Transverse colon (tissue), 4 donors: ENCODE data around the gene OR9A4. TPM values are rescaled to one million over a fixed set of nuclear protein-coding genes. Genes with fewer than 3 reads are reported as not detected.

Experiments
- DNase-seq: peaks from one replicate; pipeline ENCODE4 v3.0.0-alpha.2; 2019
- H3K27ac ChIP-seq, 4 donors: fragments of 200-600 bp; sonication (generic); 2 replicates each; pipeline ENCODE4 v1.5.1; 2016 to 2018; ENCODE audit warnings: inconsistent platforms in 4 of 4
- H3K27me3 ChIP-seq: fragments of 200-600 bp; sonication (generic); 2 replicates; pipeline ENCODE4 v1.5.1; 2017; ENCODE audit warnings: inconsistent platforms
- H3K36me3 ChIP-seq, 4 donors: fragments of 200-600 bp; sonication (generic); 2 replicates each; pipeline ENCODE4 v1.5.1; 2017 to 2019; ENCODE audit warnings: inconsistent platforms in 4 of 4
- H3K4me1 ChIP-seq, 4 donors: fragments of 200-600 bp; sonication (generic); 2 replicates each; pipeline ENCODE4 v1.5.1; 2017 to 2020; ENCODE audit warnings: inconsistent platforms in 4 of 4
- H3K4me3 ChIP-seq, 4 donors: fragments of 200-600 bp; sonication (generic); 1 replicate in 1 of 4; 2 replicates in 3 of 4; pipeline versions ENCODE4 v1.5.1 to v1.6.1; 2017 to 2019; ENCODE audit warnings: inconsistent platforms in 4 of 4
- H3K9me3 ChIP-seq, 2 donors: fragments of 200-600 bp; sonication (generic); 2 replicates each; pipeline ENCODE4 v1.5.1; 2017 to 2019; ENCODE audit warnings: inconsistent platforms in 2 of 2
- EP300 ChIP-seq: sonication (generic); formaldehyde crosslinking; IDR thresholded peaks from one replicate; pipeline ENCODE4 v1.6.1; 2017; ENCODE audit warnings: antibody characterized with exemption, low read depth
- POLR2A ChIP-seq: fragments of 450-650 bp; IDR thresholded peaks from one replicate; pipeline ENCODE4 v1.6.1; 2016; ENCODE audit warnings: antibody characterized with exemption, mild to moderate bottlenecking, moderate library complexity
- POLR2AphosphoS5 ChIP-seq, 3 donors: sonication (generic); formaldehyde crosslinking; IDR thresholded peaks; one replicate each; pipeline ENCODE4 v1.6.1; 2016; ENCODE audit warnings: antibody characterized with exemption in 3 of 3
- WGBS, 2 donors: methylation state at CpG; one replicate each; pipeline ENCODE4 v1.1.5; 2018; ENCODE audit warnings: low coverage in 1 of 2; 5-methylcytosine and 5-hydroxymethylcytosine counted together
- in situ Hi-C, 4 donors: fragments of 200-750 bp; cut with MboI; loops; one replicate each; pipeline versions ENCODE4 v1.15.0 to v1.15.1; 2017; ENCODE audit warnings: low sequenced_read_pairs in 3 of 4, low pct_ligation_motif_present in 1 of 4, low pct_unique_long_range_greater_than_20kb in 1 of 4
- intact Hi-C: fragments of 100-400 bp; cut with DNase I; formaldehyde crosslinking; loops from one replicate; pipeline ENCODE4 v1.15.1; 2023; ENCODE audit warnings: low total_unique reads
- total RNA-seq, 4 donors: library from RNA; depleted of rRNA; stranded (reverse); fragments of >200 nt; gene quantifications; one replicate each; pipeline ENCODE4 v1.1.0, GENCODE V29; 2016
- TF ChIP-seq, protein P1 (sequence below), 5 experiments: fragments of 200-600 bp in 3 of 5; fragments of 450-650 bp in 2 of 5; sonication (generic) in 3 of 5; IDR thresholded peaks; 1 replicate in 2 of 5; 2 replicates in 3 of 5; pipeline ENCODE4 v1.5.1; 2016 to 2017; ENCODE audit warnings: antibody characterized with exemption in 5 of 5, inconsistent platforms in 3 of 5, mild to moderate bottlenecking in 2 of 5, moderate library complexity in 1 of 5

OR9A4 gene
- total RNA-seq, 4 donors from 2014 or later = not detected

DNA sequence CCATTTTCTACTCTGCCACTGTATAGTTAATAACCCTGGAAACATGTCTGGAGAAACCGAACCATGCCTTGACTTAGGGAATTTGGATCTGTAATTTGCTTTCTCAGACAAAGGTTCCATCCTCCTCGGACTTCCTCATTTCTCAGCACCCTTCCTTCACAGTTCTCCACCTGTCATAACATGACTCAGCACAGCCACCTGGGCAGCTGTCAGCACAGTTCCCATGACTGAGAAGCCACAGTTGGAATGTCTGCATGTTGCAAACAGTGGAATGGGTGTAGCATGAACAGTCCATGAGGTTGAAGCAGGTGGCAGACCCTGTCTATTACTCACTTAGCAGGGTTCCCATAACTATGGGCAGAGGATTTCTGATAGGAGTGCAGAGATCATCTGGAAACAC lies 634 bp upstream of the OR9A4 start:
- in situ Hi-C loops (no loop called here), intact Hi-C loops (no loop called here)
- TF ChIP-seq, protein P1, sequence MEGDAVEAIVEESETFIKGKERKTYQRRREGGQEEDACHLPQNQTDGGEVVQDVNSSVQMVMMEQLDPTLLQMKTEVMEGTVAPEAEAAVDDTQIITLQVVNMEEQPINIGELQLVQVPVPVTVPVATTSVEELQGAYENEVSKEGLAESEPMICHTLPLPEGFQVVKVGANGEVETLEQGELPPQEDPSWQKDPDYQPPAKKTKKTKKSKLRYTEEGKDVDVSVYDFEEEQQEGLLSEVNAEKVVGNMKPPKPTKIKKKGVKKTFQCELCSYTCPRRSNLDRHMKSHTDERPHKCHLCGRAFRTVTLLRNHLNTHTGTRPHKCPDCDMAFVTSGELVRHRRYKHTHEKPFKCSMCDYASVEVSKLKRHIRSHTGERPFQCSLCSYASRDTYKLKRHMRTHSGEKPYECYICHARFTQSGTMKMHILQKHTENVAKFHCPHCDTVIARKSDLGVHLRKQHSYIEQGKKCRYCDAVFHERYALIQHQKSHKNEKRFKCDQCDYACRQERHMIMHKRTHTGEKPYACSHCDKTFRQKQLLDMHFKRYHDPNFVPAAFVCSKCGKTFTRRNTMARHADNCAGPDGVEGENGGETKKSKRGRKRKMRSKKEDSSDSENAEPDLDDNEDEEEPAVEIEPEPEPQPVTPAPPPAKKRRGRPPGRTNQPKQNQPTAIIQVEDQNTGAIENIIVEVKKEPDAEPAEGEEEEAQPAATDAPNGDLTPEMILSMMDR (IDR thresholded peaks at IDR 0.05) = no peak
- Histone ChIP-seq H3K4me1 (no peaks in the 10 kb centered on the region), H3K4me3 (no peak overlapping the region), H3K27ac (no peak overlapping the region), H3K27me3 (no peaks in the 10 kb centered on the region), H3K36me3 (no peaks in the 10 kb centered on the region), H3K9me3 (no peaks in the 10 kb centered on the region)
- peak; percentile 54 for DNase-seq
- 53 to 80% methylated on average over 1 to 2 of the region's 2 CpGs for WGBS, 2 donors

DNA sequence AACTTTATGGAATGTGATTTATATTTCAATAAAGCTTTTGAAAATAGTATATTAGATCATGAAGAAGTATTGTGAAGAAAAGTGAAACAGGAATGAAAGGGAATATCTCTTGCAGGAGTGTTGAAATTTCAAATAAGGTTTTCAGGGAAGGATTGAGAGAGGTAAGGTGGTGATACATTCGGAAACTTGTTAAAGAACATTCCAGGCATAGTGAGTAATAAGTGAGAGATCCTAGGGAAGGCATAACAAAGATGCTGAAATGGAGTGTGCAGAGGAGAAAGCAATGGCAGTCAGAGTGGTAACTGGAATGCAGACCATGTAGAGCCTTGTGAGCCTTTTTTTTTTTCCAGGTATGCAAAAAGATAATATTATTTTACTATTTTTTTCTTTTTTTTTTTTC lies 4.1 kb downstream of the OR9A4 start:
- Histone ChIP-seq H3K9me3 (no peaks in the 10 kb centered on the region), H3K27ac (no peak overlapping the region), H3K4me1 (no peaks in the 10 kb centered on the region), H3K4me3 (no peak overlapping the region), H3K36me3 (no peaks in the 10 kb centered on the region), H3K27me3 (no peaks in the 10 kb centered on the region)
- no peak for DNase-seq
- intact Hi-C loops = no loop called here
- WGBS, 2 donors = 85 to 100% methylated on average over 1 of the region's 1 CpG
- TF ChIP-seq POLR2A (no peak), POLR2AphosphoS5 (IDR thresholded peaks at IDR 0.05) (no peak), EP300 (no peak)
- TF ChIP-seq, protein P1 (IDR thresholded peaks at IDR 0.05) = no peak
- in situ Hi-C loops = no loop called here

DNA sequence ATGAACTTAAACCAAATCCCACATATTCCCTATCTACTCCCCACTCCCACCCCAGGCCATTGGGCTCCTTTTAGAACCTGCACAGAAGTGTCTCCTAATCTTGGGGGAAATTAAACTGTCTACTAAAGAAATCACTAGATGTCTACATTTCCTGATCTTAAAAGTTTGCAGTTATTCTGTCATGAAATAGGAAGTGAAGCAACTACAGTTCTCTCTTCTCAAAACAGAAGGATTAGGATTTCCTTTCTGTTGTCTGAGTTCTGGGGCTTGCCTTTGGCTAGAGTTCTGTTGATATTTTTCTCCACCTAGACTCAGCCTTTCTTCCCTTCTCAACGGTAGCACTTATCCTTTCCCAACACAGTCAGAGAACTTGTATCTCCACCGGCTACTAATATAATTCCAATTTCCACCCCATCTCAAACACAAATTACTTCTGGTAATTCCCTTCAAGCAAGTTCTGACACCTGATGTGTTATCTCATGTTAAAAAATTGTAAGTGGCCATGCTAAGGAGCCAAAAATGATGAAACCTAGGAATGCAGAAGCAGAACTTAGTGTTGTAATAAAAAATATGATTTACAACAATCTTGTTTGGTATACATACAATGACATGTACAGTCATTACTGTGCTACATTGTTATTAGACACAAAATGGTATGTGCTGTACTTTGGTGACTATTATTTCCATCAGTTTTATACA lies 12.1 kb downstream of the OR9A4 start:
- no peak for DNase-seq
- H3K36me3 ChIP-seq = no peaks in the 10 kb centered on the region
- TF ChIP-seq, protein P1 (IDR thresholded peaks at IDR 0.05) = no peak
- TF ChIP-seq EP300 = no peak
- TF ChIP-seq POLR2AphosphoS5 (IDR thresholded peaks at IDR 0.05) = no peak
- TF ChIP-seq POLR2A = no peak
- no peak overlapping the region for H3K4me3 ChIP-seq
- WGBS, 2 donors = 70 to 82% methylated on average over 2 of the region's 2 CpGs
- no peaks in the 10 kb centered on the region for H3K27me3 ChIP-seq
- H3K27ac ChIP-seq = no peak overlapping the region
- intact Hi-C loops = no loop called here
- H3K4me1 ChIP-seq = no peaks in the 10 kb centered on the region
- in situ Hi-C loops = no loop called here
- no peaks in the 10 kb centered on the region for H3K9me3 ChIP-seq

DNA sequence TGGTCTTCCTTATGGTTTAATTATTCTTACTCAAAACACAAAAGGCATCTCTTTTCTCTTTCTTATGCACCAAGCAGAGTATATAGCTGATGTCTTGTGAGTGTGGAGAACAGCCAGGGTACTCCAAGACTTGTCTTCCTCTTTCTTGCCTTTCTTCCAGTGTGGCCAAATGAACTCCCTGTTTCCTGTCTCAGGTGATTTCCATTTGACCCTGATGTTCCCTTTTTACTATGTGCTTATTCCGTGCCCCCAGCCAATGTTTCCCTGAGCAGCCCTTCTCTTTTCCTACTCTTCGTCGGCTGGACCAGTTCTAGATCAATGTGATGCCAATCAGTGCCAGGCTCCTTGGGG lies 12.6 kb downstream of the OR9A4 start:
- H3K36me3 ChIP-seq = no peaks in the 10 kb centered on the region
- no peaks in the 10 kb centered on the region for H3K4me1 ChIP-seq
- DNase-seq = no peak
- TF ChIP-seq, protein P1 (IDR thresholded peaks at IDR 0.05) = no peak
- TF ChIP-seq POLR2AphosphoS5 (IDR thresholded peaks at IDR 0.05) (no peak), POLR2A (no peak), EP300 (no peak)
- 76 to 80% methylated on average over 2 to 3 of the region's 3 CpGs for WGBS, 2 donors
- in situ Hi-C loops (no loop called here), intact Hi-C loops (no loop called here)
- H3K4me3 ChIP-seq = no peak overlapping the region
- no peaks in the 10 kb centered on the region for H3K27me3 ChIP-seq
- H3K27ac ChIP-seq = no peak overlapping the region
- no peaks in the 10 kb centered on the region for H3K9me3 ChIP-seq
